ENCODE results near the gene SPIB.
A peak's percentile ranks its signal among the peaks of the same experiment; 100 is the strongest.
"Not testable (repeated sequence)": the region's sequence is repeated elsewhere in the genome, so short reads cannot be mapped to it uniquely, and the experiment has no call there.

Gene SPIB

DNA sequence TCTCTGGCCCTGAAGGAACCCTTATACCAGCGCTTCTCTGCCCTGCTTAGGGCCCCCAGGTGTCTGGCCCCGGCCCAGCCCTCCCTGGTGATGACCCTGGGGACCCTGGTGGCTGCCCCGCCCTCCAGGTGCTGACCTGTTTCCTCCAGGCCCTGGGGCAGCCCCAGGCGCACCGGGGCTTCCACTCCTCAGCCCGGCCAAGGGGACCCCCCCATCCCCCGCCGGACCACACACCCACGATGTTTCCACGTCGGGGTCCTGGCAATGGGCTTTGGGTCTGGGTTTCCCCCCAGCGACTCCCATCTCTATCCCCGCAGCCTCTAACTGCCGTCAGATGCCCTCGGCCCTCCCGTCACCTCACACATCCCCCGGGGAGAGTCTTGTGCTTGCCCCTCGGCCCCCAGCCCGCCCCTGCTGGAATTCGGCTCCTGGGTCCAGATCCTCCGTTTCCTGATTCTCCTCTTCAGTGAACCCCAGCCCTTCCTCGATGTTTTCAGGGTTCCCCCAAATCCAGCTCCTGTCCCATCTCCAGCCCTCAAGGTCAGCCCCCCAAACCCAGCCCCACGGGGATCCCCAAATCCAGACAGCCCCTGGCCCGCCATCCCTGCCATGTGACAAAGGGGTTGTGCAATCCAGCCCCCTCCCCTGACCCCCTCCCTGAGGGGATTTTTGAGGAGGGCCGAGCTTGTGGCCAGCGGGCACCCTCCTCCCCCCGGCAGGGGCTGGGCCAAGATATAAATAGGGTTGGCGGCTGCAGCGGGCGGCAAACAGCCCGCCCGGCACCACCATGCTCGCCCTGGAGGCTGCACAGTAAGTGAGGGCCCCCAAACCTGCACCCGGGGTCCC is at the start of gene SPIB:
TSS of gene SPIB (plus strand) at position 763 of the 846 bp plus-strand sequence. CDS start at position 788, 25 bp downstream.
- DNase-seq: no peak

DNA sequence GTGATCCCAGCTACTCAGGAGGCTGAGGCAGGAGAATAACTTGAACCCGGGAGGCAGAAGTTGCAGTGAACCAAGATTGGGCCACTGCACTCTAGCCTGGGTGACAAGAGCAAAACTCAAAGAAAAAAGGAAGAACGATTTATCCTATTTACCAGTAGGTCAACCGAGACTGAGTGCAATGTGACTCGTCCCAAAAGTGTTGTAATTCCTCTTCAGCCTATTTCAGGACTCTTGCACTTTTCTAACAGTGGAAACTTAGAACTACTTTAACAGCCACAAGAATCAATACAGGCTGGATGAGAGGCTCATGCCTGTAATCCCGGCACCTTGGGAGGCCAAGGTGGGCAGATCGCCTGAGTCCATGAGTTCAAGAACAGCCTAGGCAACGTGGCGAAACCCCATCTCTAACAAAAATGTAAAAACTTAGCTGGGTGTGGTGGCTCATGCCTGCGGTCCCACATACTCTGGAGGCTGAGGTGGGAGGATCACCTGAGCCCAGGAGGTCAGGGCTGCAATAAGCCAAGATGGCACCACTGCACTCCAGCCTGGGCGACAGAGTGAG is 46.7 kb upstream of the SPIB start:
- peak; percentile 59 for DNase-seq

DNA sequence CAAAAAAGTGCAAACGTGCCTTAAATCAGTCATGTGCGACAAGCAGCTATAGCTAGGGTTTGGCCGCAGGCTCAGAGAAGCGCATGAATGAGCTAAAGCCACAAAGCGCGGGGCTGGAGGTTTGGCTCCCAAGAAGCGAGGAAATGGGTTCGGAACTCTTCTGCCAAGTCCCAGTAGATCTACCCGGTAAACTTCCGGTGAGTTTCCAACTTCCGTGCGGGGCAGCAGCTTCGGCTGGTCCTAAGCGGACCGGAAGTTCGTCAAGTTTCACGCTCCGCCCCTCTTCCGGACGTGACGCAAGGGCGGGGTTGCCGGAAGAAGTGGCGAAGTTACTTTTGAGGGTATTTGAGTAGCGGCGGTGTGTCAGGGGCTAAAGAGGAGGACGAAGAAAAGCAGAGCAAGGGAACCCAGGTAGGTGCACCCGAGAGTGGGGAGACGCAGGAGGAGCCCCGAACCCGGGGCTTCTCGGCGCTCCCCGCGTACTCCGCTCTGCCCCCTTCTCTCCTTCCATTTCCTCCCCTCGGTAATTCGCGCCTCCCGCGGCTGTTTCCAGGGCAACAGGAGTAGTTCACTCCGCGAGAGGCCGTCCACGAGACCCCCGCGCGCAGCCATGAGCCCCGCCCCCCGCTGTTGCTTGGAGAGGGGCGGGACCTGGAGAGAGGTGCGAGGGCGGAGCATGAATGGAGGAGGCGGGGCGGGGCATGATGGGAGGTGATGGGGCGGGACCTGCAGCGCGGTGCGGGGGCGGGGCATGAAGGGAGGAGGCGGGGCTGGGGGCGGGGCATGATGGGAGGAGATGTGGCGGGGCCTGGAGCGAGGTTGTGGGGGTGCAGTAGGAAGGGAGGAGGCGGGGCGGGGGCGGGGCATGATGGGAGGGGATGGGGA is 42.3 kb upstream of the SPIB start, which contains the start of gene NR1H2:
TSS of gene NR1H2 (plus strand) at position 292 of the 885 bp plus-strand sequence. CDS start 1,149 bp downstream, outside the sequence.
- DNase-seq: peak; percentile 99

DNA sequence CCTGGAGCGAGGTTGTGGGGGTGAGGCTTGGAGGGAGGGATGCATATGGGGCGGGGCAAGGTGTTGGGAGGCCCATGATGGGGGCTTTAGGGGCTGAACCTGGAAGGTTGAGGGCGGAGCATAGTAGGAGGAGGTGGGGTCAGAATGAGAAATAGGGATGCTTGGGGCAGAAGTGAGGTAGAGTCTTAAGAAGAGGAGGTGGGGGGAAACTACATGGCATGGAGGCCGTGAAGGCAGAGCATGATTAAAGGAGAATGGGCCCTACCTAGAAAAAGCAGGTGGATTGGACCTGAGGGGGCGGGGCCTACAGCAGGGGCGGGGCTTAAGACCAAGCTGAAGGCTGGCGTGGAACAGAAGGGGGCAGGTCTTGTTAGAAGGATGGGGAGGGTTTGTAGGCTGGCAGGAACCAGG is 41.7 kb upstream of the SPIB start:
- DNase-seq: no peak

DNA sequence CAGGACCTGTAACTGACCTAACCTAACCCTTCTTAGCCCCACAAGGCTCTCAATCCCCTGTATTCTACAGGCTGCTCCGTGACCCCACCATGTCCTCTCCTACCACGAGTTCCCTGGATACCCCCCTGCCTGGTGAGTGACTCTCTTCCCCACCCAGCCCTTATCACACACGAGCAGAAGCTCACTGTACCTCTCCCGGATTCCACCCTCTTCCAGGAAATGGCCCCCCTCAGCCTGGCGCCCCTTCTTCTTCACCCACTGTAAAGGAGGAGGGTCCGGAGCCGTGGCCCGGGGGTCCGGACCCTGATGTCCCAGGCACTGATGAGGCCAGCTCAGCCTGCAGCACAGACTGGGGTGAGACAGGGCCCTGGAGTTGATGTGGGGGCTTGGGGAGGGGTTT is 41.2 kb upstream of the SPIB start:
- DNase-seq: no peak

DNA sequence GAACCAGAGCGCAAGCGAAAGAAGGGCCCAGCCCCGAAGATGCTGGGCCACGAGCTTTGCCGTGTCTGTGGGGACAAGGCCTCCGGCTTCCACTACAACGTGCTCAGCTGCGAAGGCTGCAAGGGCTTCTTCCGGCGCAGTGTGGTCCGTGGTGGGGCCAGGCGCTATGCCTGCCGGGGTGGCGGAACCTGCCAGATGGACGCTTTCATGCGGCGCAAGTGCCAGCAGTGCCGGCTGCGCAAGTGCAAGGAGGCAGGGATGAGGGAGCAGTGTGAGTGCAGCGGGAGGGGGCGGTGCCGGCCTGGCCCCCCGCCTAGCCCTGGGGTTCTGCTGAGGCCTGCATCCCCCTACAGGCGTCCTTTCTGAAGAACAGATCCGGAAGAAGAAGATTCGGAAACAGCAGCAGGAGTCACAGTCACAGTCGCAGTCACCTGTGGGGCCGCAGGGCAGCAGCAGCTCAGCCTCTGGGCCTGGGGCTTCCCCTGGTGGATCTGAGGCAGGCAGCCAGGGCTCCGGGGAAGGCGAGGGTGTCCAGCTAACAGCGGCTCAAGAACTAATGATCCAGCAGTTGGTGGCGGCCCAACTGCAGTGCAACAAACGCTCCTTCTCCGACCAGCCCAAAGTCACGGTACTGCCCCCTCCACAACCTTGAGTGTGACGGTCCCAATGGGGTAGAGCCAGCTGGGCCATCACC is 40.4 kb upstream of the SPIB start:
- DNase-seq: no peak

DNA sequence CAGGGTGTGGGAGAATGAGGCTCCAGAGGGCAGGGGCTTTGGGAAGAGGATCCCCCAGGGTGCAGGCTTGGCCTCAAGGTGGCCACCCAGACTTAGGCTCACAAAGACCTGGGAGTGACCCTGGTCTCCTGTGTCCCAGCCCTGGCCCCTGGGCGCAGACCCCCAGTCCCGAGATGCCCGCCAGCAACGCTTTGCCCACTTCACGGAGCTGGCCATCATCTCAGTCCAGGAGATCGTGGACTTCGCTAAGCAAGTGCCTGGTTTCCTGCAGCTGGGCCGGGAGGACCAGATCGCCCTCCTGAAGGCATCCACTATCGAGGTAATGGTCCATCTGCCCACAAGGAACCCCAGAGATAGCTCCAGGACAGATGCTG is 39.9 kb upstream of the SPIB start:
- DNase-seq: no peak

DNA sequence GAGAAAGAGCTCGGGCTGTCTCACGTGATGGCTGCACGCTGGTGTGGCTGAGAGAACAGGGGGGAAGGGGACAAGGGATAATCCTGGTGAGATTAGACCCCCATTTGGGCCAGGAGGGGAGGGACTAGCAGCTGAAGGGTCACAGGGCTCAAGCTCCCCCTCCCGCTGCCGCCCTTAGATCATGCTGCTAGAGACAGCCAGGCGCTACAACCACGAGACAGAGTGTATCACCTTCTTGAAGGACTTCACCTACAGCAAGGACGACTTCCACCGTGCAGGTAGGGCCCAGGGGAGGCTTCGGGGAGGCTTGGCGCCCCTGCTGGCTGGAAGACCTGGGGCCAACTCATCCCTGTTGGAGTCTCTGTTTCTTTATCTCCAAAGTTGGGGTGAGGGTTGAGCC is 39.1 kb upstream of the SPIB start:
- DNase-seq: no peak

DNA sequence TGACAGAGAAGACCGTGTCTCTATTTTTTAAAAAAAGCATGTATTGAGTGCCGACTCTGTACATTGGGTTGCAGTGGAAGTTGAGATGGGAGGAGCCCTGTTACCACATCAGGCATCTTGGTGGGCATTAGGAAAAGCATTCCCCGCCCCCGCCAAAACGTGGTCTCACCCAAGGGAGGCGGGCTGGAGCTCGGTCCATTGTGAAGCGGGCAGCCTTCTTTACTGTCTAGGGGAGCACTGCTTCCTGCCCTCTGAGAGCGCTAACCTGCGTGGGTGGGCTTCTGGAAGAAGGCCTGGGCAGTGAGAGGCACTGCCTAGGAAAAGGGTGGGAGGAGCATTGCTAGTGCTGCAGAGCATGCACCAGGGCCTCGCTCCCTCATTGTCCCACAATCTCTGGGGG is 38.6 kb upstream of the SPIB start:
- no peak for DNase-seq

DNA sequence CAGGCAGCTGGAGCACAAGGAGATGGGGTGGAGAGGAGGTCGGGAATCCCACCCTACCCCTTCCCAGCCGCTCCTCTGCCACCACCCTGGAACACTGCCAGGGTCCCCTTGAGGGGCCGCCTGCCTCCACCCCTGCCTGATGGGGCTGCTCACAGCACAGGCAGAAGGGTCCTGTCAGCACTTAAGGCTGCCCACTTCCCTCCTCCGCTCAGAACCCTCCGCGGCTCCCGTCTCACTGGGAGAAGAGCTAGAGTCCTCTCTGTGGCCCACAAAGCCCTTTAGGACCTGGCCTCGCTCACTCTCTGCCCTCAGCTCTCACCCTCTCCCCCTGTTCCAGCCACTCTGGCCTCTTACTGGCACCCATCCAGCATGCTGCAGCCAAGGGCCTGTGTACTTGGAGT is 38.0 kb upstream of the SPIB start:
- no peak for DNase-seq

DNA sequence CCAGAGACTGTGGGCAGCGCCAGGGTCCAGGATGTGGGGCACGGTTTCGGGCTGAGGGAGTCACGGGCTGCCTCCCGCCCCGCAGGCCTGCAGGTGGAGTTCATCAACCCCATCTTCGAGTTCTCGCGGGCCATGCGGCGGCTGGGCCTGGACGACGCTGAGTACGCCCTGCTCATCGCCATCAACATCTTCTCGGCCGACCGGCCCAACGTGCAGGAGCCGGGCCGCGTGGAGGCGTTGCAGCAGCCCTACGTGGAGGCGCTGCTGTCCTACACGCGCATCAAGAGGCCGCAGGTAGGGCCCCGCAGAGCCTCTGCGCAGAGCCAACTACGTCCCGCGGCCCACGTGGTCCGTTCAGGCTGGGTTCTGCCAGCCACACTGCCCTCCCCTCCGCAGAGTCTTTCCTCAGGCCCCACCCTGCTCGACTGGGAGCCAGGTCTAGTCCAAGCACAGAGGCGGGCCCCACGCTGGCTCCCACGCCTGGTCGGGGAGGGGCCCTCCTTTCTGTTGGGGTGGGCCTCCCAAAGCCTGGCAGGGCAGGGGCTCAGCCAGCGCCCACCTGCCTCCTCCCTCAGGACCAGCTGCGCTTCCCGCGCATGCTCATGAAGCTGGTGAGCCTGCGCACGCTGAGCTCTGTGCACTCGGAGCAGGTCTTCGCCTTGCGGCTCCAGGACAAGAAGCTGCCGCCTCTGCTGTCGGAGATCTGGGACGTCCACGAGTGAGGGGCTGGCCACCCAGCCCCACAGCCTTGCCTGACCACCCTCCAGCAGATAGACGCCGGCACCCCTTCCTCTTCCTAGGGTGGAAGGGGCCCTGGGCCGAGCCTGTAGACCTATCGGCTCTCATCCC is 36.6 kb upstream of the SPIB start:
- DNase-seq: no peak

DNA sequence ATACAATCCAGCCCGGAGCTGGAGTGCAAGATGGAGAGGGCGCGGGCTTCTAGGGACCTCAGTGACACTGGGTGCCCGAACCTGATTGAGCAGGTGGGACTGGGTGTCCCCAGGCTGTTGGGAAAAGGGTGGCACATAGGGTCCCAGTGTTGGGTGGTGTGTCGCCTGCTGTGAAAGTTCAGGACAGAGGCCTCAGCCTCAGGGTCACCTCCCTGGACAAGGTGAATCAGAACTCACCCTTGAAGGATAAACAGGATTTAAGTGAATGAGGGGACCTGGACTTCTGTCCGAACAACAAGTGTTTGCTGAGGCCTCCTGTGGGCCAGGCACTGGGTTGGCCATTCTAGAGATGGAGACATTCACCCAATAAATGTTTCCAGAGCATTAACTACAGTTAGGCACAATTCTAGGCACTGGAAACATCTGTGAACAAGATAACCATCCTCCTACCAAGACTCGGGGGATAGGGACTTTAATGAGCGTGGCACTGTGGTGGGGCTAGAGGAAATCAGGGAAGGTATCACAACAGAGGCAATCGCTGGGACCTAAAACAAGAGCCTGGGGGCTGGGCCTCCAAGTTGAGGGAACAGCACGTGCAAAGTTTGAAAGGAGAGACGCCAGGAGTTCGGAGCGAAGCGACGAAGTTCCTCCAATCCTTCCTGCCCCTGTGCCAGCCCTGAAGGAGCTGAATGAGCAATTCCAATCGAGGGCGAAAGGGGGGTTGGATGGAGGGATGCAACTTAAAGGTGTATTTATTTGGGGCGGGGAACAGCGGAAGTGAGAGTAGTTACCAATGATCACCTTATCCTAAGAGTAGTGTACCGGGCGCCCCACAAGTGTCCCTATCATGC is 35.5 kb upstream of the SPIB start:
- DNase-seq: no peak

DNA sequence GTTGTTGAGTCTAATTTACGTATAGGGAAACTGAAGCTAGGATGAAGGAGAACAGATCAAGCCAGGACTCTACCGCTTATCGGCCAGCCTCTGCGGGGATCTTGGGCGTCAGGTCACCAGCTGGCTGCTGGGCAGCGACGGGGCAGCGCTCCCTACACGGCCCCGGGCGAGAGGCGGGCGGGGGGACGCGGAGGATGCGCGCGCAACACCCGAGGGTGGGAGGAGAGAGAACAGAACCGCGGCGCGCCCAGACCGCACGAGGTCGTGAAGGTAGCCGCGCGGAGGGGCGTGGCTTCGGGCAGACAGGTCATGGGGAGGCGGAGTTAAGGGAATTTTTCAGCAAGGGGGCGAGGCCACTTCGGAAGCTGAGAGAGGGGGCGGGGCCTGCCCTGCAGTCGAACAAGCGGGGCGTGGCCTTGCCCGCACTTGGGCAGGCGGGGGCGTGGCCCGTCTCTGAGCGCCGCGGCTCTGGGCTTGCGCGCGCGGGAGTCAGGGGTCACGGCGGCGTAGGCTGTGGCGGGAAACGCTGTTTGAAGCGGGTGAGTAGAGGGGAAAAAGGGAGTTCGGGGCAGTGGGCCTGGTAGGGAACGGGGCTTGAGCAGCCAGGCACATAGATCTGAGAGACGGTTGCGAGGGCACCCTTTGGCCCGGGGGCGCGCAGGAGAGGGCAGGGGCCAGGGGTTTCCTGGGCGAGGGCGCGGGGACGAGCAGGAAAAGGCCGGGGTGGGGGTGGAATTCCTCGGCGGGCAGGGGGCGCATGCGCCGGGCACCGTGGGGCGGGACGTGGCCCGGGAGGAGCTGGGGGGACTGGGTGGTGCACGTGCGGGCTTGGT is 34.7 kb upstream of the SPIB start, which contains the start of gene POLD1:
TSS of gene POLD1 (plus strand) at position 496 of the 833 bp plus-strand sequence. CDS start 14,505 bp downstream, outside the sequence.
- DNase-seq: peak; percentile 98

DNA sequence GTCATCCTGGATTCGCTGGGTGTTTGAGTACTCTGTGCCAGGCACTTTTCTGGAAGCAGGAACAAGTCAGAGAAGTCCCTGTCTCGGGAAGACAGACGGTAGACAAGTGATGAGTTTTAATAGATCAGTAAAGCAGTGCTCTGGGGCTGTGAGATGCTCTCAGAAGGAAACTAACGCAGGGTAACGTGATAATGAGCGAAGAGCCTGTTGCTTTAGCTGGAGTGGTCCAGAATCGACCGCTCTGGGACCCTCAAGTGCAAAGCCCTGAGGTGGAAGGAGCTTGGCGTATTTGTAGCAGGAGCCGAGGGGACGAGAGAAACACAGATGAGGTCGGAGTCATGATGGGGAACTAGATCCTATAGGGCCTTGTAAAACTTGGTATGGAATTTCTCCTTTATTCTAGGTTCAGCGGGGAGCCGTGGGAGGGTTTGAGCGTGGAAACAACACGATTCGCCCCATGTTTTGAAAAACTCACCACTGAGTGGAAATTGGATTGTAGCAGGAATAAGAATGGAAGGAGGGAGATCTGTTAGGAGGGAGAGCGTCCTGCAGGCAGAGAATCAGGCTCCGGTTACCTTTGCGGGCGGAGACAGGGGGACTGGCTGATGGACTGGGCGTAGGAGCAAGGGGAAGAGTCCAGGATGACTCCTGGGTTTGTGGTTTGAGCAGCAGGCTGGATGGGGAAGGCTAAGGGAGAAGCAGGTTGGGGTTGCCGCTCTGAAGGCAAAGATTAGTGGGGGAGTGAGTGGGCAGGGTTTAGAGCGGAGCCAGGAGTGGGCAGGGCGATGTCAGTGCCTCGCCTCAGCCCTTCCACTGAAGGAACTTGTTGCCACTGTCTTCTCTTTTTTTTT is 33.8 kb upstream of the SPIB start:
- peak; percentile 29 for DNase-seq

DNA sequence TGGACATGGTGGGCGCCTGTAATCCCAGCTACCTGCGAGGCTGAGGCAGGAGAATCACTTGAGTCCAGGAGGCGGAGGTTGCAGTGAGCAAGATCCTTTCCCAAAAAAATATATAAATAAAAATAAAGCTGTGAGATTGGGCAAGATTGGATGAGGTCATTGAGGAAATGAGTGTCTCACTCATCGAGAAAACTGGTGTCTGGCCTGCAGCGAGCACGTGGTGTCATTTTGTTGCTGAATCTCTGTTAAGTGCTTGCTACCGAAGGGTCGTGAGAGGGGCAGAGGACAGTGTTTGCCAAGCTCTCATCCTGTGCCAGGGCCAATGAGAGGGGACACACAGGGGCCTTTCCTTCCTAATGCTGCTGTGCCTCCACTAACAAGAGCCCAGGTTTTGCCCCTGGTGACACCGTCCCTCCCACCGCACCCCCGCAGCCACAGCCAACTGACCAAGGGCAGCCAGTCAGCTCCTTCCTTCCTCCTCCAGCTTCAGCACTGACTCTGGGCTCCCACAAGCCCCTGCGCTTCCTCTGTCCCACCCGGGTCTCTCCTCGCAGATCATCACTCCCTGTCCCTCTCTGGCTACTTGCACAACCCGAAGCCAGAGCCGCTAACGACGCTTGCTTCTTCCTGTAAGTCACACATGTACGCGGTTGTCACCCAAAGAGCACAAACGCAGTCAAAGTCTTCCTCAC is 31.4 kb upstream of the SPIB start:
- peak; percentile 80 for DNase-seq

DNA sequence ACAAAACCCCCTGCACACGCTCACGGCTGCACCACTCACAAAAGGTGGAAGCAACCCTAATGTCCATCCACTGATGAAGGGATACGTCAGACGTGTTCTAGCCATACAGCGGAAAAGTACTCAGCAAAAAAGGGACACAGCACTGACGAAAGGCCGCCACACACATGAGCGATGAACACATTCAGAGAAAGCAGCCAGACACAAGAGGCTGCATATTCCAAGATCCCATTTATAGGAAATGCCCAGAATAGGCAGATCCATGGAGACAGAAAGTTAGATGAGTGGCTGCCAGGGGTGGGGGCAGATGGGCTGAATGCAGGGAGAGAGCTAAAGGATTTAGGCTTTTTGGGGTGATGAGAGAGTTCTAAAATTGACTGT is 30.9 kb upstream of the SPIB start:
- no peak for DNase-seq

DNA sequence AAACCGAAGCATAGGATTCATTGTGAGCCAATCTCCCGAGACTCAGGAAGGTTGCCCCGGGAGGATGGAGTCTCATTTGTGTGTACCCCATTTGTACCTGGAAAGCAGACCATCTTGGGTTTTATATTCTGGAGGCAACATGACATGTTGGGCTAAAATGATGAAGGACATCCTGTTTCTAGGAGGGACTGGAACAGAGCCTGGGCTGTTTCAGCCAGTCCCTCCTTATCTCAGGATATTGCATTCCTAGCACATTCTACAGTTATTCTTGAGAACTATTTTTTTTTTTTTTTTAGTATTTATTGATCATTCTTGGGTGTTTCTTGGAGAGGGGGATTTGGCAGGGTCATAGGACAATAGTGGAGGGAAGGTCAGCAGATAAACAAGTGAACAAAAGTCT is 28.4 kb upstream of the SPIB start:
- DNase-seq: not testable (repeated sequence)

DNA sequence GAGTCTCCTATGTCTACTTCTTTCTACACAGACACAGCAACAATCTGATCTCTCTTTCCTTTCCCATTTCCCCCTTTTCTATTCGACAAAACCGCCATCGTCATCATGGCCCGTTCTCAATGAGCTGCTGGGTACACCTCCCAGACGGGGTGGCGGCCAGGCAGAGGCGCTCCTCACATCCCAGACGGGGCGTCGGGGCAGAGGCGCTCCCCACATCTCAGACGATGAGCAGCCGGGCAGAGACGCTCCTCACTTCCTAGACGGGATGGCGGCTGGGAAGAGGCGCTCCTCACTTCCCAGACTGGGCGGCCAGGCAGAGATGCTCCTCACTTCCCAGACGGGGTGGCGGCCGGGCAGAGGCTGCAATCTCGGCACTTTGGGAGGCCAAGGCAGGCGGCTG is 27.8 kb upstream of the SPIB start:
- not testable (repeated sequence) for DNase-seq
